T-cell (primary cell): Measurements from ENCODE around the gene RILP. TPM values are rescaled to one million over a fixed set of nuclear protein-coding genes. Genes with fewer than 3 reads are reported as not detected.
A peak's percentile ranks its signal among the peaks of the same experiment; 100 is the strongest.

Source experiments
- ATAC-seq, 4 experiments: fragments of 200-7000 bp in 3 of 4; fragments of 150-1000 bp in 1 of 4; cut with Tn5 transposase; replicated peaks in 1 of 4; 1 replicate in 3 of 4; 2 replicates in 1 of 4; pipeline ENCODE4 v1.10.0; 2021; ENCODE audit warnings: moderate library complexity in 3 of 4, mild to moderate bottlenecking in 2 of 4, moderate number of reproducible peaks in 1 of 4
- CTCF ChIA-PET, 2 donors: fragments of 300-600 bp; sonication (Branson Sonifier 250); formaldehyde crosslinking; loops; one replicate each; lab custom pipeline; 2022; ENCODE audit warnings: antibody characterized with exemption in 2 of 2; lab: Charles Lee
- POLR2A ChIA-PET, 2 donors: fragments of 300-600 bp; sonication (Branson Sonifier 250); formaldehyde crosslinking; loops; one replicate each; lab custom pipeline; 2022; ENCODE audit warnings: antibody characterized with exemption in 2 of 2; lab: Charles Lee
- DNase-seq, 35 experiments: peaks; one replicate each; pipeline versions ENCODE4 v3.0.0 to v3.0.0-alpha.2; 2013 to 2023
- H3K27ac ChIP-seq: one replicate; pipeline ENCODE4 v1.5.1; 2013; ENCODE audit warnings: low read length
- H3K27me3 ChIP-seq, 2 experiments: replicated peaks in 1 of 2; 1 replicate in 1 of 2; 2 replicates in 1 of 2; pipeline versions ENCODE4 v1.6.1 to v1.7.0; 2013; ENCODE audit warnings: low read length in 1 of 2, mixed read lengths in 1 of 2; ENCODE audit not compliant: control insufficient read depth in 2 of 2, insufficient read depth in 2 of 2; ENCODE audit errors: extremely low read depth in 1 of 2
- H3K36me3 ChIP-seq, 2 donors: 1 replicate in 1 of 2; 2 replicates in 1 of 2; pipeline versions ENCODE4 v1.6.1 to v1.7.0; 2013; ENCODE audit warnings: low read length in 1 of 2; ENCODE audit not compliant: control insufficient read depth in 2 of 2, insufficient read depth in 1 of 2; ENCODE audit errors: extremely low read depth in 1 of 2
- H3K4me1 ChIP-seq, 2 experiments: 1 replicate in 1 of 2; 2 replicates in 1 of 2; pipeline versions ENCODE4 v1.6.1 to v1.7.0; 2013; ENCODE audit warnings: low read length in 2 of 2, mixed read lengths in 1 of 2; ENCODE audit not compliant: insufficient read depth in 2 of 2, control insufficient read depth in 1 of 2; ENCODE audit errors: extremely low read depth in 1 of 2
- H3K4me3 ChIP-seq, 2 donors: 1 replicate in 1 of 2; 2 replicates in 1 of 2; pipeline versions ENCODE4 v1.5.1 to v1.7.0; 2013; ENCODE audit warnings: mild to moderate bottlenecking in 2 of 2, low read length in 1 of 2, moderate library complexity in 1 of 2; ENCODE audit not compliant: control insufficient read depth in 1 of 2; ENCODE audit errors: extremely low read depth in 1 of 2
- H3K9me3 ChIP-seq: 2 replicates; pipeline ENCODE4 v1.7.0; 2013
- H3K27ac Mint-ChIP-seq, 2 donors: one replicate each; pipeline ENCODE4 v1.8.0; 2020 to 2021; ENCODE audit warnings: mild to moderate bottlenecking in 2 of 2, mixed read lengths in 2 of 2
- H3K27me3 Mint-ChIP-seq, 2 donors: one replicate each; pipeline ENCODE4 v1.8.0; 2021 to 2022; ENCODE audit warnings: mixed read lengths in 2 of 2
- H3K36me3 Mint-ChIP-seq: one replicate; pipeline ENCODE4 v1.8.0; 2021; ENCODE audit warnings: mixed read lengths
- H3K4me1 Mint-ChIP-seq, 3 donors: one replicate each; pipeline ENCODE4 v1.8.0; 2020 to 2022; ENCODE audit warnings: mixed read lengths in 3 of 3, mild to moderate bottlenecking in 1 of 3
- H3K4me3 Mint-ChIP-seq, 3 donors: one replicate each; pipeline ENCODE4 v1.8.0; 2020 to 2022; ENCODE audit warnings: mild to moderate bottlenecking in 3 of 3, mixed read lengths in 3 of 3, moderate library complexity in 3 of 3
- H3K9me3 Mint-ChIP-seq, 3 donors: one replicate each; pipeline ENCODE4 v1.8.0; 2020 to 2022; ENCODE audit warnings: mixed read lengths in 3 of 3
- WGBS: methylation state at CpG from one replicate; pipeline ENCODE4 v1.1.5; 2013; ENCODE audit warnings: missing lambda C conversion rate; ENCODE audit not compliant: insufficient coverage; 5-methylcytosine and 5-hydroxymethylcytosine counted together
- total RNA-seq, 35 experiments: library from RNA in 6 of 35; stranded (reverse) in 6 of 35; fragments of 120-200 nt in 1 of 35; gene quantifications; one replicate each; pipeline versions ENCODE4 v1.2.1 to v1.2.4 and lab custom pipeline; 2013 to 2026

The RILP gene
- total RNA-seq, 5 donors from 2014 or later (not counting 1 experiment from before 2014, with no cell fraction given): 1.2 to 2.9 (median 2.0) TPM

DNA sequence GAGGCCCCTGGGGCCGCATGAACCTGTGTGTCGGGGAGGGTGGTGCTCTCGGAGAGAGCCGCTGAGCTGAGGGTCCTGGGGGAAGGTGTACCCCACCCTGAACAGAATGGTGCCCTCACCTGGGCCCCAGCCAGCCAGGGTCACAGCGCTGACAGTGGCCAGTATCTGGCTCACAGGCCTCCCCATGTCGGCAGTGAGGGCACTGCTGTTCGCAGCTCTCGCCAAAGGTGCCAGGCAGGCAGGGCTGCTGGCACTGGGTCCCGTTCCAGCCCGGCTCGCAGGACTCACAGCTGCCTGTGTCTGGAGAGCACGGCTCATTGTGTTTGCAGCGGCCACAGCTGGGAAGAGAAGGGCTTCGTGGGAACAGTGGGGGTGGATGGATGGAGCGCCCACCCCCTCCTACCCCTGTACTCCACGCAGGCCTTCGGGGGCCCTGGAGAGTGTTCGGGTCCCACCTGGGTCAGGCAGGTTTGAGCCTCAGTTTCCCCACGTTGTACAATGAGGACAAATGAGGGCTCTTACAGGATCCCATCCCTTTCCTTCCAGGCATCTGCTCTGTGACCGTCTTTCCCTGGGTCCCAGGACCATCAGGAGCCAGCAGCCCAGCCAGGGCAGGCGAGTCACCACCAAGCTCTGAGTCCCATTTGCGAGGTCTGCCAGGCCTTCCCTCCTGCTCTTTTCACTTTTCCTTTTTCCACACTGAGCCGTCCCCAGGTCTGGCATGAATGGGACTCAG is 9.2 kb downstream of the RILP start:
- no peaks in the 10 kb centered on the region for H3K36me3 ChIP-seq
- no peak overlapping the region for H3K27ac ChIP-seq
- peaks cover 14 to 15% (median 14%) of the 10 kb centered on the region in 3 donors for H3K4me1 Mint-ChIP-seq
- H3K4me3 ChIP-seq: no peak overlapping the region
- no peaks in the 10 kb centered on the region for H3K36me3 Mint-ChIP-seq
- H3K9me3 Mint-ChIP-seq: no peaks in the 10 kb centered on the region
- DNase-seq: no peak
- peaks cover 0 to 10% of the 10 kb centered on the region in 2 experiments for H3K27me3 ChIP-seq
- H3K27ac Mint-ChIP-seq: no peak overlapping the region
- ChIA-PET POLR2A (no interaction called here), CTCF (no interaction called here)
- H3K4me3 Mint-ChIP-seq: no peak overlapping the region
- ATAC-seq: no peak
- 88% methylated on average over 14 of the region's 23 CpGs for WGBS
- H3K9me3 ChIP-seq: no peaks in the 10 kb centered on the region
- H3K4me1 ChIP-seq: peaks cover 7 to 18% of the 10 kb centered on the region in 2 experiments
- no peaks in the 10 kb centered on the region for H3K27me3 Mint-ChIP-seq

DNA sequence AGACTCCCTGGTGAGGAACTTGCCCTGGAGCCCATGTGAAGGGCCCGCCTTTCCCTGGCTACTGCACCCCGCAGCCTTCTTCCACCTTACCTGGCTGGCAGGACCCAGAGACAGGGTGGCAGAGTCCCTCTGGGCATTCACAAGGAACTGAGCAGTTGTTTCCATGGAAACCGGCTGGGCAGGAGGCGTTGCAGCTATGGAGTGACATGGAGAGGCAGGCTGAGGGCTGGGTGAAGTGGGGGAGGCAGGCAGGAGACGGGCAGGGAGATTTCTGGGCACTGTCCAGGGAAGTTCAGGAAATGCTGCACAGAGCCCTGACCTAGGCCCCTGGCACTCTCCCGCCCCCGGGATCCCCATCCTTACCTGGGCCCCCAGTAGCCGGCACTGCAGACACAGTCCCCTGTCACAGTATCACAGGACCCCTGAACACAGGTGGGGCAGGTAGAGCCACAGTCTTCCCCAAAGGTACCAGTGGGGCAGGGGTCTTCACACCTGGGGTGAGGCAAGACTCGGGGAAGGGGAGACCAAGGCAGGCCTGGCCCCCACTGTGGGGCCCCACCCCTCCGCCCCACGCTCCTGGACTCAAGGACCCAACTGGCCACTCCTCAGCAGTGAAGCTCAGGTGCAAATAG is 10.0 kb downstream of the RILP start:
- H3K27me3 Mint-ChIP-seq: no peaks in the 10 kb centered on the region
- 85% methylated on average over 11 of the region's 11 CpGs for WGBS
- peaks cover 7 to 10% (median 8%) of the 10 kb centered on the region in 3 donors for H3K4me1 Mint-ChIP-seq
- Histone ChIP-seq H3K4me1 (peaks cover 4 to 10% of the 10 kb centered on the region in 2 experiments), H3K4me3 (no peak overlapping the region), H3K27me3 (peaks cover 0 to 9% of the 10 kb centered on the region in 2 experiments), H3K27ac (no peak overlapping the region), H3K9me3 (no peaks in the 10 kb centered on the region), H3K36me3 (no peaks in the 10 kb centered on the region)
- H3K4me3 Mint-ChIP-seq: no peak overlapping the region
- CTCF ChIA-PET: no interaction called here
- no peaks in the 10 kb centered on the region for H3K9me3 Mint-ChIP-seq
- DNase-seq: no peak
- no peak for ATAC-seq
- POLR2A ChIA-PET: interaction anchor here in 1 of 2 donors (0.7 kb wide), 1 partner anchor 187 kb away, joined by 9 read pairs; no protein-coding TSS in a partner anchor
- H3K36me3 Mint-ChIP-seq: no peaks in the 10 kb centered on the region
- H3K27ac Mint-ChIP-seq: peak overlapping the region in 1 of 2 donors; percentile 44

DNA sequence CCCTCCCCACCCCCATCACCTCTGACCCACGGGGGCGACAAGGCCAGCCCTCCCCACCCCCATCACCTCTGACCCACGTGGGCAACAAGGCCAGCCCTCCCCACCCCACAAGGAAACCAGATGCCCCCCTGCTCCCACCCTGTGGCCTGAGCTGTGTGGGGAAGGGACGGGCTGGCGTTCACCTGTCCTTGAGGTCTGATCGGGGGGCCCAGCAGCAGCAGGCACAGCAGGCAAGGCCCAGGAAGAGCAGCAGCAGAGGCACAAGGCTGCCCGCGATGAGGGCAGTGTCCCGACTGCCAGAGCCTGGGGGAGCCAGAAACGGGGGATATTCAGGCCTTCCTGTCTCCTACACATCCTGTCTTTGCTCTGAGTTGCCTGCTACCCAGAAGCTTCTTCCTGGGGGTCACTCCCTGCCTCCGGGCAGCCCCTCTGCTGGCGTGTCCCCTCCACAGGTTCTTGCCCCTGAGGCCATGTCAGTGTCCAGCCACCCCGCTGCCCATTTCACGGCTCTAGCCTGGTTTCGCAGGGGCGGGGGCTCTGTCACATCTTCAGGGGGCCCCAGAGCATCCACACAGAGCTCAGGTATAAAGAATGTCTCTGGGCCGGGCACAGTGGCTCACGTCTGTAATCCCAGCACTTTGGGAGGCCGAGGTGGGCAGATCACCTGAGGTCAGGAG is 10.9 kb downstream of the RILP start:
- Mint-ChIP-seq H3K27ac (no peak overlapping the region), H3K36me3 (no peaks in the 10 kb centered on the region), H3K9me3 (no peaks in the 10 kb centered on the region), H3K4me1 (peaks cover 0 to 2% (median 0%) of the 10 kb centered on the region in 3 donors), H3K4me3 (no peak overlapping the region), H3K27me3 (no peaks in the 10 kb centered on the region)
- H3K27ac ChIP-seq: no peak overlapping the region
- H3K9me3 ChIP-seq: no peaks in the 10 kb centered on the region
- ChIA-PET CTCF (no interaction called here), POLR2A (interaction anchor here in 1 of 2 donors (0.6 to 0.7 kb wide), 2 partner anchors 187 to 1910 kb away, joined by 9 to 11 read pairs; no protein-coding TSS in a partner anchor)
- peaks cover 0 to under 1% of the 10 kb centered on the region in 2 experiments for H3K4me1 ChIP-seq
- DNase-seq (no peak), ATAC-seq (no peak)
- 71% methylated on average over 13 of the region's 19 CpGs for WGBS
- no peaks in the 10 kb centered on the region for H3K27me3 ChIP-seq
- H3K36me3 ChIP-seq: no peaks in the 10 kb centered on the region
- H3K4me3 ChIP-seq: no peak overlapping the region

DNA sequence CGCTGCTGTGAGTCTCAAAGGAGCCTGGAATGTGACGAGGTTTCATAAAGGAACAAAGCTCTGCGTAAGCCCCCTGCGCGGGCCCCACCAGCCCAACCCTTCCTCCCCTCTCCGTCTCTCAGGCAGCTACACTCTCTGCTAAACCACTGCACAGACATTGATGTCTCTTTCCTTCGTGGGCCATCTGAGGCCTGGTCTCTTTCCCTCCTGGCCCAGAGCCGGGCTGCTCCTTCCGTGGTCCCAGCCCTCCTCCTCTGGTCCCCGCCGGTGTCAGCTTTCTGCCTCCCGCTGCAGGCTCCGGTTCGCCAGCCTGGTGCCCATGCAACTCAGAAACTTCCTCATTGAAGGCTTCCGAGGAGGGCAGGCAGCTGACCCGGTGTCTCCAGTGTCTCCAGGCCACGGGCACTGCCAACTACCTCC is 11.5 kb downstream of the RILP start:
- Histone ChIP-seq H3K4me3 (no peak overlapping the region), H3K27ac (no peak overlapping the region), H3K27me3 (no peaks in the 10 kb centered on the region), H3K4me1 (no peaks in the 10 kb centered on the region), H3K36me3 (no peaks in the 10 kb centered on the region), H3K9me3 (no peaks in the 10 kb centered on the region)
- CTCF ChIA-PET: no interaction called here
- POLR2A ChIA-PET: interaction anchor here in 1 of 2 donors (0.6 kb wide), 1 partner anchor 1911 kb away, joined by 11 read pairs; no protein-coding TSS in a partner anchor
- no peak overlapping the region for H3K4me3 Mint-ChIP-seq
- H3K36me3 Mint-ChIP-seq: no peaks in the 10 kb centered on the region
- no peaks in the 10 kb centered on the region for H3K9me3 Mint-ChIP-seq
- 83% methylated on average over 15 of the region's 17 CpGs for WGBS
- H3K4me1 Mint-ChIP-seq: peaks cover 0 to 2% (median 0%) of the 10 kb centered on the region in 3 donors
- ATAC-seq (no peak), DNase-seq (no peak)
- H3K27ac Mint-ChIP-seq: peak overlapping the region in 1 of 2 donors; percentile 27
- H3K27me3 Mint-ChIP-seq: no peaks in the 10 kb centered on the region

DNA sequence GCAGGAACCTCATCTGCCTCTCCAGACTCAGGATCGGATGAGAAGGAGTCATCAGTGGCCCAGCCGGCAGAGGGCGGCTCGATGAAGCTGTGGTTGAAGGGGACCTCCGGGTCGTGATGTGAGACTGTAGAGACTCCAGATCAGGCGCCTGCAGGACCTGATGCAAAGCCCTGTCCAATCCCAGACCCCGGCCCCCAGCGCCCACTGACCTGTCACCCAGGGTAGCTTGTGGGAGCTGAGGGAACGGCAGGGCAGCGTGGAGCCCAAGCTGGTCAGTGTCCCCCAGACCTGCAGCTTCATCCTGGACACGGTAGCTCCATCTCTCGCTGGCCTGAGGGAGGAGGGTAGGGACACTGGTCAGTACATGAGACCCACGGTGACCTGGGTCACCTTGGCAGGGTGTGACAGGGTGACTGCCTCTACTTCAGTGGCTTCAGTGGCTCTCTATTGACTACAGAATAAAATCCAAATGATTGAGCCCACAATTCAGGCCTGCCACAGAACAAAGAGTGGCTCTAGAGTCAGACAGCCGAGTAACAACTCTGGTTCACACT is 12.9 kb downstream of the RILP start:
- H3K9me3 Mint-ChIP-seq: no peaks in the 10 kb centered on the region
- ChIA-PET CTCF (no interaction called here), POLR2A (no interaction called here)
- WGBS: 81% methylated on average over 12 of the region's 15 CpGs
- no peak overlapping the region for H3K27ac Mint-ChIP-seq
- no peaks in the 10 kb centered on the region for H3K36me3 Mint-ChIP-seq
- no peaks in the 10 kb centered on the region for H3K27me3 Mint-ChIP-seq
- Histone ChIP-seq H3K9me3 (no peaks in the 10 kb centered on the region), H3K27ac (no peak overlapping the region), H3K4me1 (no peaks in the 10 kb centered on the region), H3K36me3 (no peaks in the 10 kb centered on the region), H3K27me3 (no peaks in the 10 kb centered on the region), H3K4me3 (no peak overlapping the region)
- ATAC-seq (no peak), DNase-seq (no peak)
- no peak overlapping the region for H3K4me3 Mint-ChIP-seq
- peaks cover 0 to under 1% (median 0%) of the 10 kb centered on the region in 3 donors for H3K4me1 Mint-ChIP-seq
